Astrocyte of the hippocampus (primary cell): ENCODE data around the gene GBP2.
A peak's percentile ranks its signal among the peaks of the same experiment; 100 is the strongest.
"Not testable (repeated sequence)": the region's sequence is repeated elsewhere in the genome, so short reads cannot be mapped to it uniquely, and the experiment has no call there.

Experiments
- DNase-seq: peaks from one replicate; pipeline ENCODE4 v3.0.0; 2011; ENCODE audit warnings: low read depth, low spot score

GBP2 gene

GRCh38 chr1:89125913-89126580, at the start of gene GBP2:
Gene GBP2, minus strand, starts transcription at chr1:89126114. Its CDS starts 4,148 bp downstream, at chr1:89121966.
- peak; percentile 71 for DNase-seq

GRCh38 chr1:89174491-89174890, 48.6 kb upstream of the GBP2 start:
- no peak for DNase-seq

- no peak for DNase-seq
Measured at GRCh38 chr1:89172468-89173143, 46.7 kb upstream of the GBP2 start.

- no peak for DNase-seq
Measured at GRCh38 chr1:89171067-89171438, 45.1 kb upstream of the GBP2 start.

- no peak for DNase-seq
Measured at GRCh38 chr1:89170170-89171066, 44.5 kb upstream of the GBP2 start.

GRCh38 chr1:89169166-89169565, 43.3 kb upstream of the GBP2 start:
- no peak for DNase-seq

GRCh38 chr1:89167590-89168230, 41.8 kb upstream of the GBP2 start:
- no peak for DNase-seq

GRCh38 chr1:89166705-89167104, 40.8 kb upstream of the GBP2 start:
- DNase-seq = peak; percentile 10

- no peak for DNase-seq
Measured at GRCh38 chr1:89165811-89166210, 39.9 kb upstream of the GBP2 start.

GRCh38 chr1:89151047-89151446, 25.1 kb upstream of the GBP2 start:
- DNase-seq = no peak

GRCh38 chr1:89149976-89150375, 24.1 kb upstream of the GBP2 start:
- DNase-seq = no peak

GRCh38 chr1:89149229-89149628, 23.3 kb upstream of the GBP2 start:
- peak; percentile 5 for DNase-seq

GRCh38 chr1:89147678-89148658, 22.1 kb upstream of the GBP2 start:
- no peak for DNase-seq

- no peak for DNase-seq
Measured at GRCh38 chr1:89146721-89147120, 20.8 kb upstream of the GBP2 start.

GRCh38 chr1:89143484-89143883, 17.6 kb upstream of the GBP2 start:
- no peak for DNase-seq

- DNase-seq = no peak
Measured at GRCh38 chr1:89142160-89142559, 16.2 kb upstream of the GBP2 start.

GRCh38 chr1:89133747-89134146, 7.8 kb upstream of the GBP2 start:
- no peak for DNase-seq

- no peak for DNase-seq
Measured at GRCh38 chr1:89130716-89131115, 4.8 kb upstream of the GBP2 start.

- no peak for DNase-seq
Measured at GRCh38 chr1:89129911-89130310, 4.0 kb upstream of the GBP2 start.

GRCh38 chr1:89128003-89128458, 2.1 kb upstream of the GBP2 start:
- DNase-seq = not testable (repeated sequence)
